GM18520 (cell line): Measurements from ENCODE around the gene TXLNA.
"Not testable (repeated sequence)": the region's sequence is repeated elsewhere in the genome, so short reads cannot be mapped to it uniquely, and the experiment has no call there.

Experiments
- ATAC-seq: cut with Tn5 transposase; IDR thresholded peaks from one replicate; pipeline ENCODE4 v1.9.1; 2021; ENCODE audit not compliant: unreplicated experiment

TXLNA gene

DNA sequence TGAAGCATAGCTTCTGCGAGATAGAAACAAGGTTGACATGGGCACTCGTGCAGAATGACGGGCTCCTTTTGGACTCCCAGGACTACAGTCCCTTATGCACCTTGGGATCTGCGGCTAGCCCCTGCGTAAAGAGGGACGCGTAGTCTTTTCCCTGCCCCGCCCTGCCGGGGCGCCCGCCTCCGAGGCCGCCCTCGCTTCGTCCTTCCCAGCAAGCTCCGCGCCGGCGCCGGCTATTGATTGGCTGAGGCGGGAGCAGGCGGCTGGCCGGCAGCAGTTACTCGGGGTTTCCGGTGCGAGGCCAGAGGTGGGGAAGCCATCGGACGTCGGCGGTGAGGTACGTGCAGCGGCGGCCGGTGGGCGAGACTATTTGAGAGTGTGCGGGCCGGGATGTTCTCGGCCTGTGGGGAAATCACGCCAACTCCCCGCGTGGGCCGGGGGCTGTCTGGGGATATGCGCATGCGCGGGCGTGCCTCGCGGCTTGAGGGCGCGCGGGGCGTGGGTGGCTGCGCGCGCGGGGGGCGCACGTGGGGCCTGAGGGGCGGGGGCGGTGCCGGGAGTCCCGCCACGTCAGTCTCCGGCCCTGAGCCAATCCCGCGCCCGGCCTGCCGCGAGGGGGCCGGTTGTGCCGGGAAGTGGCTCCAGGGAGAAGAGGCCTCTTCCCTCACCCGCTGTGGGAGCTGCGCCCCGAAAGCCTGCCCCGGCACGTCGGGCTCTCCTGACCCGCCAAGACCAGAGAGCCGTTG is at the start of gene TXLNA:
Gene TXLNA (plus strand): TSS at position 233 of the 743 bp plus-strand sequence. CDS start 671 bp downstream, outside the sequence.
- peak; percentile 64 for ATAC-seq

DNA sequence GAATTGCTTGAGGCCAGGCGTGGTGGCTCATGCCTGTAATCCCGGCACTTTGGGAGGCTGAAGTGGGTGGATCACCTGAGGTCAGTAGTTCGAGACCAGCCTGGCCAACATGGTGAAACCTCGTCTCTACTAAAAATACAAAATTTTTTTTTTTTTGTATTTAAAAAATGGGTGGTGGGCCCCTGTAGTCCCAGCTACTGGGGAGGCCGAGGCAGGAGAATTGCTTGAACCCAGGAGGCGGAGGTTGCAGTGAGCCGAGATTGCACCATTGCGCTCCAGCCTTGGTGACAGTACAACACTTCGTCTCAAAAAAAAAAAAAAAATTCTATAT is 45.6 kb upstream of the TXLNA start:
- not testable (repeated sequence) for ATAC-seq

DNA sequence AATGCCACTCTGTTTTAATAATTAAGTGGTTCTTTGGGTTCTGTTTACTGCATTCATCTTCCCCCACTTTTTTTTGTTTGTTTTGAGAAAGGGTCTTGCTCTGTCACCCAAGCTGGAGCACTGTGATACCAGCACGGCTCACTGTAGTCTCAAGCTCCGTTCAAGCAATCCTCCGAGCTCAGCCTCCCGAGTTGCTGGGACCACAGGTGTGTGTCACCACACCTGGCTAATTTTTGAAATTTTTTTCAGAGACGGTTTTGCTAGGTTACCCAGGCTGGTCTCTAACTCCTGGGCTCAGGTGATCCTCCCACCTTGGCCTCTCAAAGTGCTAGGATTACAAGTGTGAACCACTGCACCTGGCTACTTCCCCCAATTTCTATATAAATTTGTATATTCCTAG is 42.4 kb upstream of the TXLNA start:
- no peak for ATAC-seq

DNA sequence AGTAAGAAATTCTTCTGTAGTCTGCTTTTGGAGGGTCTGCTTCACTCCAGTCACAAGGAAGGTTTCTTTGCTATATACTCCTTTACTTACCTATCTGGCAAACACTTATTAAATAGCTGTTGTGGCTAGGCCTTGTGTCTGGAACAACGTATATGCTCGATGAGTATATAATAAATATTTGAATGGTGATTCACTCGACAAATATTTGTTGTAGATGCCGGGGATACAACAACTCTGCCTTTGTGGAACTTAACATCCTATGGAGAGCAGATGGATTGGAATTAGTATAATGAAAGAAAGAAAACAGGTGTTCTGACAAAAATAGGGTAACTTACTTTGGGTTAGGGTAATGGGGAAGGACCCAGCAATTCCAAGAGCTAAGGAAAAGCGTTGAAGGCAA is 40.5 kb upstream of the TXLNA start:
- ATAC-seq, result no peak

DNA sequence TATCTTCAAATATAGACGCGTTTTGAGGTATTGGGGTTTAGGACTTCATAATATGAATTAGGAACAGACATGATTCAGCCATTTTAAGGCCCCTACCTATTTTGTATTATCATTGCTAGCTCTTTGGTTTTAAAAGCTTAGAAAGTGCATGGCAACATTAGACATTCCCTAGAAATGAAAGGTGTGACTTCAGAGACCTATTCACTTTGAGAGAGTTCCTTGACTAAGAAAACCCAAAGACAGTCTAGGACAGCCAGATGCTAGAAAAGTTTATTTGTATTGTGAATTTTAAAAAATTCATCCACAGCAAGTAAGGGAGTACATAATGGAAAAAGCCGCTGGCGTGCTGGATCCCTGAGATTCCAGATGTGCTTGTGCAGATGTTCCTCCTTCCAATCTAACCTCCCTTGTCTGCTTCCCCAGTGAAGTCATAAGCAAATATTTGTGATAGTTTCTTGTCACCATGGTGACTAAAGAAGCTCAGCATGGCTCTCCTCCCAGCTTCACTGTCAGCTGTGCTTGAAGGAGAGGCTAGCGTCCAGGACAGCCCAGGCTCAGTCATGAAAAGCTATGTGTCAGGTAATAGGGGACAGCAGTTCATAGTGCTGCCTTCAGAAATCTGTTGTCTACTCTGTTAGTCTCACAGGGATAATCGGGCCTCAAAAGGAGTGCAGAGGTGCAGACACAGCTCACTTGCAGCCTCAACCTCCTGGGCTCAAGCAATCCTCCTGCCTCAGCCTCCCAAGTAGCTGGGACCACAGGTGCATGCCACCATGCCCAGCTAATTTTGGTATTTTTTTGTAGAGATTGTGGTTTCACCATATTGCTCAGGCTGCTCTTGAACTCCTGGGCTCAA is 36.8 kb upstream of the TXLNA start:
- no peak for ATAC-seq

DNA sequence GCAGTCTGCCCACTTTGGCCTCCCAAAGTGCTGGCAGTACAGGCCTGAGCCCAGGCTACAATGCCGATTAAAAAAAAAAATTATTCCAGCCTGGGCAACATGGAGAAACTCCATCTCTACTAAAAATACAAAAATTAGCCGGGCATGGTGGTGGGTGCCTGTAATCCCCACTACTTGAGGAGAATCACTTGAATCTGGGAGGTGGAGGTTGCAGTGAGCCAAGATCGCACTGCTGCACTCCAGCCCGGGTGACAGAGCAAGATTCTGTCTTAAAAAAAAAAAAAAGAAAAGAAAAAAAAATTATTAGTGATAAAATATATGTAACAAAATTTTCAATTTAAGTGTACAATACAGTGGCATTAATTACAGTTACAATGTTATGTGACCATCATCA is 36.2 kb upstream of the TXLNA start:
- not testable (repeated sequence) for ATAC-seq

DNA sequence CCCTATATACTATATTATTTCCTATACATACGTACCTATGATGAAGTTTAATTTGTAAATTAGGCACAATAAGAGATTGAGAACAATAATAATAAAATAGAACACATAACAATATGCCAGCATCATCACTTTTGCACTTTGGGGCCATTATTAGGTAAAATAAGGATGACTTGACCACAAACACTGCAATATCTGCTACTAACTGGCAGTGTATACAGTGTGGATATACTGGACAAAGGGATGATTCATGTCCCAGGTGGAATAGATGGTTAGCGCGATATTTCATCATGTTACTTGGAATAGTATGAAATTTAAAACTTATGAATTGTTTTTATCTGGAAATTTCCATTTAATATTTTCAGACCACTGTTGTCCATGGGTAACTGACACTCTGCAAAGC is 35.4 kb upstream of the TXLNA start:
- ATAC-seq, result no peak

DNA sequence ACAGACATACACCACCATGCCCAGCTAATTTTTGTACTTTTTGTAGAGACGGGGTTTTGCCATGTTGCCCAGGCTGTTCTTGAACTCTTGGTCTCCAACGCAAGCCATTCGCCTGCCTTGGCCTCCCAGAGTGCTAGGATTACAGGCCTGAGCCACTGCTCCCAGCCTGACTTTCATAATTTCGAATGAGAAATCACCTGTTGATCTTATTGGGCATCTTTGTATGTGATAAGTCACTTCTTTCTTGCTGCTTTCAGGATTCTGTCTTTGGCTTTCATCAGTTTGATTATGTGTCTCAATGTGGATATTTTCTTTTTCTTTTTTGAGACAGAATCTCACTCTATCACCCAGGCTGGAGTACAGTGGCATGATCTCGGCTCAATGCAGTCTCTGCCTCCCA is 31.7 kb upstream of the TXLNA start:
- ATAC-seq, result not testable (repeated sequence)

DNA sequence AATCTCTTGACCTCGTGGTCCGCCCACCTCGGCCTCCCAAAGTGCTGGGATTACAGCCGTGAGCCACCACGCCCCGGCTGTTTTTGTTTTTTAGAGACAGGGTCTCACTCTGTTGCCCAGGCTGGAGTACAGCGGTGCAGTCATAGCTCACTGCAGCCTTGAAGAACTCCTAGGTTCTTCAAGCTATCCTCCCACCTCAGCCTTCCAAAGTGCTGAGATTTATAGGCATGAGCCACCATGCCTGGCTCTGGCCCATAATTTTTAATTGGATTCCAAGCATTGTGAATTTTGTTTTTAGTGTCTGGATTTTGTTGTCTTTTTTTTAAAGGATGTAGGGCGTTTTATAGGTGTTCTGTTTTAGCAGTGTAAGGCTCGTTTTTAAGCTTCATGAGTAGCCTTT is 28.6 kb upstream of the TXLNA start:
- no peak for ATAC-seq

DNA sequence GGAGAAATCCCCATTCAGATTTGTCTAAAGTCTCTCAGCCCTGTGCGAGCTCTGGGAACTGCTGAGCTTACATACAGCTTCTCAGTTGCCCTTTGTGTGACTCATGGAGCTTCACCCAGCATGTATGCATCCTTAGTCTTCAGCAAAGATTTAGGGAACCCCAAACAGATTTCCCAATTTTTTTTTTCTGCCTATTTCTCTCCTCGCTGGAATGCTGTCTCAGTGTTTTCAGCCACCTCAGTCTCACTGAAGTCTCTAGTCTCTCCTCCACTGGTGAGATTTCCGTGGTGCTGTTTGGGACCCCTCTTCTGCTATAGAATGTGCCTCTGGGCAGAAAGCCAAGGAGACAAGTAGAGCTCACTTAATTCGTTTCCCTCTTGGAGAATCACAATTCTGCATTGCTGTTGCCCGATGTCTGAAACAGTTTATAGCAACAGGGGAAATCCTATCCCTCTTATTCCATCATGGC is 28.1 kb upstream of the TXLNA start:
- no peak for ATAC-seq

DNA sequence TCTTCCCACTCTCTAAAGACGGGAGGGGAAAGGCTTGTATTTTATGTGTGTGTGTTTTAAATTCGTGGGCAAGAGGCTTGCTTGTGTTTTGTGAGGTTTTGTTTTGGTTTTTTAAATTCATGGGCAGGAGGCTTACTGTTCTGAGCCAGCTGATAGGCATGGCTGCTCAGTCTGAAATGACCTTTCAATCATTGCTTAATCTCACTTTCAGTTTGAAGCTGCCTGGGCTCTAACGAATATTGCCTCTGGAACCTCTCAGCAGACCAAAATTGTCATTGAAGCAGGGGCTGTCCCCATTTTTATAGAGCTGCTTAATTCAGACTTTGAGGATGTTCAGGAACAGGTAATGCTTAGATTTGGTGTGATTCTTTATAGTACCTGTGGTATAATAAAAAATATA is 20.3 kb upstream of the TXLNA start:
- no peak for ATAC-seq

DNA sequence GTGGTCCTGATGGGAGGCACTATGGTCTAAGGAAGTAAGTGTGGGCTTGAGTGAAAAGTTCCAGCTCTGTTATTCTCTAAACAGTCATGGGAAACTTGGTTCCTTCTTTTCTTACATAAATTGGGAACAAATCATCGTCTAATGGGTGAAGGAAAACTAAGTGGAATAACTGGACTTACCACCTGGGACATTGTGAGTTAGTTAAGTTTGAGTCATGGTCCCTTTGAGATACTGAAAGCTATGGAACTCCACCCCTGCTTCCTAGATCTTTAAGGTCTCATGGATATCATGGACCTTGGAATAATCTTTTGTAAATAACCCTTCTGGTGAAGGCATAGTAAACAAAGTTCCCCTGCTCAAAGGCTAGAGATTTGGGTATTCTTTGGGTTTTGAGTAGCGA is 16.1 kb upstream of the TXLNA start:
- no peak for ATAC-seq

DNA sequence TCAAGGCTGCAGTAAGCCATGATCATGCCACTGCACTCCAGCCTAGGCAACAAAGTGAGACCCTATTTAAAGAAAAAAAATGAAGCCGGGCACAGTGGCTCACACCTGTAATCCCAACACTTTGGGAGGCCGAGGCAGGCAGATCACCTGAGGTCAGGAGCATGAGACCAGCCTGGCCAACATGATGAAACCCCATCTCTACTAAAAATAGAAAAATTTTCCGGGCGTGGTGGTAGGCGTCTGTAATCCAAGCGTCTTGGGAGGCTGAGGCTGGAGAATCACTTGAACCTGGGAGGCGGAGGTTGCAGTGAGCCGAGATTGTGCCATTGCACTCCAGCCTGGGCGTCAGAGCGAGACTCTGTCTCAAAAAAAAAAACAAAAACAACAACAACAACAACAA is 13.8 kb upstream of the TXLNA start:
- not testable (repeated sequence) for ATAC-seq

DNA sequence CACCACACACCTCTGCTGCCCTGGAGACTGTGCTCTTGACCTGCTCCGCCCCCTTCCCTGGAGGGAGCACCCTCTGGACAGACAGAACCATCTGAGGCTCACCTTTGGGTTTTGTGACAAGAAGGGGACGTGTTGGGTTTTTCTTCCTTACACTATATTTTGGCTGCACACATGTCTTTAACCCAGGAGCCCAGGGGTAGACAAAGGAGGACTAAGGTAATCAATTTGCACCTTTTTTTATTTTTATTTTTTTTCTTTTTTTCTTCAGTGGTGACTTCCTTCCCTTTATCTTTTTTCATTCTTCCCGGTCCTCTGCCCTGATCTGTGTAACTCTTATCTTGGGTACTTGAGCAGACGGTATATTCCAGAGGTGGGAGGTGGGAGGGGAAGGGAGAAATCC is 8.5 kb upstream of the TXLNA start:
- no peak for ATAC-seq

DNA sequence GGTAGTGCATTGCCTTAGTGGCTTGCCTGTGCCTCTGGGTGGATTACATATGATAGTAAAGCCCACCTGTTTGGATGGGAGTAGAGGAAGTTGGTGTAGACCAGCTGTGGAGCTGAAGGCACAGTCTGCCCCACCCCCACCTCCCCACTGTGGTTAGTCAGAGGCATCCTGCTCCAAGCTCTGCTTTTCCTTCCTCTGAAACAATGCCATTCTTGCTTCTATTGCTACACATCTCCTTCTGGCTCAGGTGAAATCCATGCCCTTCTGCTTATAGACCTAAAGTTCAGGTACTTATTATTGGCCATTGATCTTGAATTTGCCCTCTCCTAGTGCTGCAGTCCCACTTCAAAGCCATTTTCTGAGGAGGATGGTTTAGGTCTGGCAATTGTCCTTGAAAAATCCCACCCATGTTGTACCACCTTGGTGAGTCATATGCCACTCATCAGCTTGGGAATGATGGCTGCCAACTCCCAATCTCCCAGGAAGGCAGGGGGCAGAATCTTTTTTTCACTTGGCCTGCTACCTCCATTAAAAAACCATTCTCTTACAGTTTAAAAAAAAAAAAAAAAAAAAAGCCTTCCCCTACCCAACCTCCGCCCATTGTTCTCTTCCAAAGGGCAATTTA is 6.7 kb upstream of the TXLNA start:
- no peak for ATAC-seq

DNA sequence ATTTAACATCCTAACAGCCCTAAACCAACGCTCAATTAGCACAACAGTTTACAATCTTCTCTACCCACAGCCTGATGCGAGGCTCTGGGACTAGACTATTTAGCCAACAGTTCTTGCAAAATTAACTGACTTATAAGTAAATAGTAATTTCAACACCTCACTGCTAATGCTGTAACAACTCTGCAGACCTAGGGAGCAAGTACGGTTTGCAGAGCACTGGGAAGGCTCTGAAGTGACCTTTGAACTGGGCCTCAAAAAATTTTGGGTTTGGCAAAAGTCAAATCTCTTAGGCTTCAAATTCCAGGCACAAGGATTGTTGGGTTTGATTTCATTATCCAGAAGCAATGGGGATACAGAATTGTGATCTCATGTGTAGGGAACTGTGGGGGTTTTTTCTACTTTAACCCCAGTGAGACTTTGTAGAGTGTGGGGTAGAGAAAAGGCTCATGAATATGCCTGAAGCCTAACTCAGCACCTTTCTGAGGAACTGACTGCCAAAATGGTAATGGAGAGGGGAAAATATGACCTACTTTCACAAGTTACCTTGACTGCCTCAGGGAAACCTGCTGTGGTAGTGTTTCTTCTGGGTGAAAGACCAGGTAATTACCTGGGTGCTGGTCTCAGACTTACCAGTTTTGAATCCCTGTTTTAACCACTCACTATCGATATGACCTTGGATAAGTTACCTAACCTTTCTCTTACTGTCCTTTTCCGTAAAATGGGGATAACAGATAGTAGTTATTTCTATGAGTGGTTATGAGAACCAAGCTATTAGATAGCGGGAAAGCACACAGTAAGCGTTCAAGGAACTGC is 889 bp upstream of the TXLNA start:
- ATAC-seq, result no peak

DNA sequence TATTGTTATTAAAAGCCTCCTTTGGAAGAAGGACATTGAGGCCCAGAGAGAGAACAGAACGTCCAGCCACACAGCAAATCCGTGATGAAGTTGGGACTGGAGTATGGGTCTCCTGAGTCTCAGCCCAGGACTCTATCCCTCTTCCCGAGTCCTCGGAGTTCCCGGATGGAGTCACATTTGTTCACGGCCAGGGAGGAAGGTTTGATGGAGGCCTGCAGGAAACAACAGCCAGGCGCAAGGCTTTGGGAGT is 357 bp upstream of the TXLNA start:
- ATAC-seq, result no peak

DNA sequence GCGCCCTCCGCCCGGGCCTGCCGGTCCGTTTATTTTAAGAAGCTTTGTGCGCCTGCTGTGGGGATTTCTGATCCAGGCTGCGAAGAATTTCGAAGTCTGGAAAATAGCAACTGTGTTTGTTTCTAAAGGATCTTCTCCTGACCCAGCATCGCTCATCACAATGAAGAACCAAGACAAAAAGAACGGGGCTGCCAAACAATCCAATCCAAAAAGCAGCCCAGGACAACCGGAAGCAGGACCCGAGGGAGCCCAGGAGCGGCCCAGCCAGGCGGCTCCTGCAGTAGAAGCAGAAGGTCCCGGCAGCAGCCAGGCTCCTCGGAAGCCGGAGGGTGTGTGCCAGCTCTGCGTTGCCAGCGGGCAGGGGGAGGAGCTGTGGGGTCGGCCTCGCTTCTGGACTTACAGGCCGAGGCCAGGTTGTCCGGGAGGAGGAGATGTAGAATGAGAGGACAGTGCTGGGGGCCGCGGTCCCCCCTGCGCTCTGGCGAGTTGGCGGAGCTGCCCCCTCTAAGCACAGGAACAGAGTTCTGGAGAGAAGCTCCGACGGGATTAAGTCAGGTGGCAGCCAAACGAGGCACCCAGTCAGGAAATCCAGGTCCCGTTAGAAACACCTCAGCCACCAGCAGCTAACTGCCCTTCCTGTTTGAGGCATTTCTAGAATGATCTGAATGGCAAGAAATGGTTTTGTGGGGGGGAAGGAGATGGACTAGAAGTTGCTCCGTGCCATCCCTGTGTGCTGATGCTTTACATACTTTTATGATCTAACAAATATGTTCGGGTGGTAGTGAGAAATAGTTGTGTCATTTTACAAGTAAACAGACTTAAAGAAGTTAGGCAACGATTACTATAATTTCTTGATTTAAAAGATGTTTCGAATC is 948 bp downstream of the TXLNA start:
- no peak for ATAC-seq

DNA sequence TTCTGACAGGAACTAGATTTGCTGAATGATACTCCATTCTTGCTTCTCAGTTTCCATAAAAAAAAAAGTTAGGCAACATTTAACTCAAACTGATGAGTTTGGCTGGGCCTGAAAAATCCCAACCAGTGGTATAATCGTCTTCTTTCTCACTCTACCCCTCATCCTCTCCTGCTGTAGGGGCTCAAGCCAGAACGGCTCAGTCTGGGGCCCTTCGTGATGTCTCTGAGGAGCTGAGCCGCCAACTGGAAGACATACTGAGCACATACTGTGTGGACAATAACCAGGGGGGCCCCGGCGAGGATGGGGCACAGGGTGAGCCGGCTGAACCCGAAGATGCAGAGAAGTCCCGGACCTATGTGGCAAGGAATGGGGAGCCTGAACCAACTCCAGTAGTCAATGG is 1.6 kb downstream of the TXLNA start:
- no peak for ATAC-seq

DNA sequence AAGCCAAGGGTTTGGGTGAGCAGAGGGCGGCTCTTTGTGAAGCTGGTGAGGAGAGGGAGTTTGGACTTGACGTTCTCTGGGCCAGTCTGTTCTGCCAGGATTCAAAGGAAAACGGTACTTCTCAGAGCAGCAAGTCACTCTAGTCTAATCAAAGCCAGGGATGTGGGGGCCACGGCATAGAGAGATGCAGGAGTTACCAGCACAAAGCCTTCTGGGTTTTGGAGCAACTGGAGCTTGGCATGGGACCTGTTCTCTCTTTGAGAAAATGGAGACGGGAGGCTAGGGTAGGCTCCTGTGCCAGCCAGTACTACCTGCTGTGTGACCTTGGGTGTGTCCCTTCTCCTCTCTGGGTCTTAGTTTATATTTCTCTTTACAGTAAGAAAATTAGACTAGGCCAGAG is 2.1 kb downstream of the TXLNA start:
- no peak for ATAC-seq
